ENCODE measurements around the gene MT1E. TPM values are rescaled to one million over a fixed set of nuclear protein-coding genes. Genes with fewer than 3 reads are reported as not detected.
A peak's percentile ranks its signal among the peaks of the same experiment; 100 is the strongest.

The MT1E gene
- total and polyA plus RNA-seq, 2 of the 13 experiments (the other 11 are each of a cell fraction or from before 2014, with no cell fraction given) = 110 to 1,072 TPM

- TF ChIP-seq ZNF407 (CRISPR knock-in tag; IDR thresholded peaks at IDR 0.05; ENCODE audit: not compliant biosample characterization) (no peak), ZNF776 (CRISPR knock-in tag; IDR thresholded peaks at IDR 0.05) (no peak), TP53 (CRISPR knock-in tag; conservative IDR thresholded peaks at IDR 0.05) (no peak), MEF2D (CRISPR knock-in tag; IDR thresholded peaks at IDR 0.05) (no peak), GATAD1 (CRISPR knock-in tag; IDR thresholded peaks at IDR 0.05) (no peak), ZNF75D (CRISPR knock-in tag; IDR thresholded peaks at IDR 0.05; ENCODE audit: borderline replicate concordance) (no peak), KDM2A (CRISPR knock-in tag; IDR thresholded peaks at IDR 0.05; ENCODE audit: borderline replicate concordance, low read depth) (peak; percentile 45; the same call in 1 of the 2 replicates), HIC2 (CRISPR knock-in tag; IDR thresholded peaks at IDR 0.05; ENCODE audit: low read depth) (0 out of 2 replicates have a peak, but pooled peaks have one; percentile 23), DR1 (CRISPR knock-in tag; IDR thresholded peaks at IDR 0.05) (peak; percentile 55; the same call in 1 of the 2 replicates), ZNF350 (CRISPR knock-in tag; IDR thresholded peaks at IDR 0.05; ENCODE audit: borderline replicate concordance, low read depth) (peak; percentile 51; the same call in 1 of the 2 replicates), FOSL1 (CRISPR knock-in tag; IDR thresholded peaks at IDR 0.05; ENCODE audit: borderline replicate concordance) (no peak), CHD2 (IDR thresholded peaks at IDR 0.05; ENCODE audit: low read depth, low read length) (no peak), ATF1 (CRISPR knock-in tag; IDR thresholded peaks at IDR 0.05) (no peak), REXO4 (CRISPR knock-in tag; IDR thresholded peaks at IDR 0.05; ENCODE audit: borderline replicate concordance) (no peak), STAT5B (CRISPR knock-in tag; IDR thresholded peaks at IDR 0.05) (no peak), AGO1 (IDR thresholded peaks at IDR 0.05; ENCODE audit: low read depth, low read length, poor library complexity, severe bottlenecking) (no peak), ZNF274 (CRISPR knock-in tag; IDR thresholded peaks at IDR 0.05) (peak; percentile 73; the same call in 1 of the 2 replicates)
Measured at GRCh38 chr16:56667581-56668571, 42.3 kb downstream of the MT1E start, which contains the start of gene MT1G (continued).

Measured in HepG2 (cell line).